GM03348 (cell line): ENCODE data around the gene NOC2L.
"Not testable (repeated sequence)": the region's sequence is repeated elsewhere in the genome, so short reads cannot be mapped to it uniquely, and the experiment has no call there.

Experiments used
- DNase-seq: peaks from one replicate; pipeline ENCODE4 v3.0.0; 2012; ENCODE audit warnings: low spot score

The NOC2L gene

DNA sequence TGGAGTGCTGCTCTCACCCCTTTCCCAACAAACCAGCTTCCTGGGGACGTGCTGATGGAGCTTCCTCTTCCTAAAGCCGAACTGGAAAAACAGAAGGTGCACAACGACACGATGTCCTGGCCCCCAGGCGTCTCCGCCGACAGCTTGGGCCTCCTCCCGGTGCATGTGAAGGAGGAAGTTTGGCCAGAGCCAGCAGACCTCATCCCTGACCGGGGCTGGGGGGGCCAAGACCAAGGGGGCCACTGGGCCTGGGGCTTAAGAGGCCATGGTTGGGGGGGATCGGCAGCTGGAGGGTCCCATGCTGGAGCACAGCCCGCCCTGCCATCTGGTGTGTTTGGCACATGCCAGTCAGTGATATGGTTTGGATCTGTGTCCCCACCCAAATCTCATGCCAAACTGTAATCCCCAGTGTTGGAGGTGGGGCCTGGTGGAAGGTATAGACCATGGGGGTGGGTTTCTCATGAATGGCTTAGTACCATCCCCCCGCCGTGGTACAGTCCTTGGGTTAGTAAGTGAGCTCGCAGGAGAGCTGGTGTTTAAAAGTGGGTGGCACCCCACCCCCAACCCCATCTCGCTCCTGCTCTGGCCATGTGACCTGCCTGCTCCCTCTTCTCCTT lies 34.4 kb upstream of the NOC2L start:
- DNase-seq = no peak

- DNase-seq = no peak
These were observed 33.3 kb upstream of the NOC2L start for GRCh38 chr1:992362-992761.

DNA sequence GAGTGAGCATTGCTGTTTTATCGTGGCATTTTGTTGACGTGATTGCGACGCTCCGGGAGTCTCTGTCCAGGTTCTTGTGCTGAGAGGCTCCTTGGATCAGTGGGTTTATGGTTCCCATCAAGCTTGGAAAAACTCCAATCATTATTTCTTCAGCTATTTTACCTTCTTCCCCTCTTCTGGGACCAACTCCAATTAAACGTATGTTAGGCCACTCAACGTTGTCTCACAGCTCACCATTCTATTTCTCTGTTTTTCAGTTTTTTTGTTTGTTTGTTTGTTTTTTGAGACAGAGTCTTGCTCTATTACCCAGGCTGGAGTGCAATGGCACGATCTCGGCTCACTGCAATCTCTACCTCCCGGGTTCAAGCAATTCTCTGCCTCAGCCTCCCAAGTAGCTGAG lies 32.8 kb upstream of the NOC2L start:
- DNase-seq = no peak

DNA sequence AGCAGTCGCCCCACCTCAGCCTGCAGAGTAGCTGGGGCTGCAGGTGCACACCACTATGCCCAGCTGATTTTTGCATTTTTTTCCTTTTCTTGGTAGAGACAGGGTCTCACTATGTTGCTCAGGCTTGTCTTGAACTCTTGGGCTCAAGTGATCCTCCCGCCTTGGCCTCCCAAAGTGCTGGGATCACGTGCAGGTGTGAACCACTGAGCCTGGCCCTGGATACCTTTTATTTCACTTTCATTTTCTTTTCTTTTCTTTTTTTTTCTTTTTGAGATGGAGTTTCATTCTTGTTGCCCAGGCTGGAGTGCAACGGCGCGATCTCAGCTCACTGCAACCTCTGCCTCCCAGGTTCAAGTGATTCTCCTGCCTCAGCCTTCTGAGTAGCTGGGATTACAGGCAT lies 32.2 kb upstream of the NOC2L start:
- not testable (repeated sequence) for DNase-seq

GRCh38 chr1:988061-988460 lies 29.0 kb upstream of the NOC2L start:
- DNase-seq = not testable (repeated sequence)

DNA sequence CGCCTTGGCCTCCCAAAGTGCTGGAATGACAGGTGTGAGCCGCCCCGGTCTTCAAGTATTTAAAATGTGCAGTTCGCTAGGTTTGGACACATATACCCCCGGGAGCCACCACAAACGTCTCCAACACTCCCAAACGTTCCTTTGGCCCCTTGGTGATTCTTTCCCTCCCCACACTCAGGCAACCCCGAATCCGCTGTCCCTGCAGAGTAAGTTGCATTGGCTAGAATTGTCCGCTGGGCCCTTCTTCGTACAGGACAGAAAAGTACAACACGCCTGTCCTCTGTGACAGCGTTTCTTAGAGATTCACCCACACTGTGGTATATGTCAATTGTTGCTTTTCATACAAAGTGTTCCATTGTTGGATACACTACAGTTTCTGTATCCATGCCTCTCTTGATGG lies 26.1 kb upstream of the NOC2L start:
- no peak for DNase-seq

GRCh38 chr1:984476-984814 lies 25.4 kb upstream of the NOC2L start:
- DNase-seq = no peak

- DNase-seq = peak; percentile 89
These were observed 24.9 kb upstream of the NOC2L start for GRCh38 chr1:983798-984475.

DNA sequence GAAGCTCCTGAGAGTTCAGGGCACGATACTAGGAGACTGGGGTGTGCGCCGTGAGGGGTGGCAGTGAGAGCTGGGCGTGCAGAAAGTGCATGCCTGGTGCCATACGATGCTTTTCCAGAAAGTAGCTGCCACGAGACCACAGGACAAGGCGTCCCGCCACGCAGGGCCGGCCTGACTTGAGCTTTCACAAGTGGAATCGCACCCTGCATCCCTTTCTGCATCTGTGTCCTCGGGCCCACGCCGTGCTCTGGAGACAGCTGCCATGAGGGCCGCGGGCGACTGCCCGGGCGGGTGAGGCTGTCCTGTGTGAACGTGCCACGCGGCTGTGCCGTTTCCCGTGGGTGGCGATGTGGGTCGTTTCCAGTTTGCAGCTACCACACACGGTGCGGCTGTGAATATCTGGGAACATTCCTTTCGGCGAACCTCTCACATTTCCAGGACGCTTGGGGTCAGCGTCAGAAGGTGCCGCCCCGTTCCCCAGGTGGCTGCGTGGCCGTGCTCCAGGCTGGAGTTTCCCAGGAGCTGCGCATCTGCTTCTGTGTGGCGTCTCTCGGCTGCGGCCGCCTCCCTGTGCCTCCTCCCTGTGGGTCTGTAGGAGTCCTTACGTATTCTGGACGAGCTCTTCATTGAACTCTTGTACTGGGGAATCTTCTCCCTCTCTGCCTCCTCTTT lies 23.8 kb upstream of the NOC2L start:
- DNase-seq = no peak

- no peak for DNase-seq
These were observed 23.0 kb upstream of the NOC2L start, which contains the start of gene PERM1 for GRCh38 chr1:981955-982558. Gene PERM1 (minus strand): TSS chr1:982093. CDS start chr1:981029, 1,064 bp downstream.

DNA sequence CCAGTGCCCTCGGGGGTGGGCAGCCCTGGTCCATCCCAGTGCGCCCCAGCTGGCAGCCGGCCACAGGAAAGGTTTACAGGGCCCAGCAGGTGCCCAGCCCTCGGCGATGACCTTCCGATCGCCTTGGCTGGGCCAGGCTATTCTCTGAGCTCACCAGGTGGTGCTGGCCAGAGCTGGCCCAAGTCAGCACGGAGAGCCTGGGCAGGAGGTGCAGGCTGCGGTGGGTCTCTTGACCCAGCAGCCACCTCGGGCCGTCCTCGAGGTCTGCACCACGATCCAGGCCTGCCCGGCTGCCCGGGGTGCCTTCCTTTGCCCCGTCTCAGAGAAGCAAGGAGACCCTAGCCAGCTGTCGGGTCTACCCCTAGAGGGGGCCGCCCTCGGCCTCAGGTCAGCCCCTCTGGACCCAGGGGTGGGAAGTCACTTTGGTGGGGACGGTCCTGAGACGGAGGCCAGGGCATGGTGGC lies 22.5 kb upstream of the NOC2L start:
- no peak for DNase-seq

DNA sequence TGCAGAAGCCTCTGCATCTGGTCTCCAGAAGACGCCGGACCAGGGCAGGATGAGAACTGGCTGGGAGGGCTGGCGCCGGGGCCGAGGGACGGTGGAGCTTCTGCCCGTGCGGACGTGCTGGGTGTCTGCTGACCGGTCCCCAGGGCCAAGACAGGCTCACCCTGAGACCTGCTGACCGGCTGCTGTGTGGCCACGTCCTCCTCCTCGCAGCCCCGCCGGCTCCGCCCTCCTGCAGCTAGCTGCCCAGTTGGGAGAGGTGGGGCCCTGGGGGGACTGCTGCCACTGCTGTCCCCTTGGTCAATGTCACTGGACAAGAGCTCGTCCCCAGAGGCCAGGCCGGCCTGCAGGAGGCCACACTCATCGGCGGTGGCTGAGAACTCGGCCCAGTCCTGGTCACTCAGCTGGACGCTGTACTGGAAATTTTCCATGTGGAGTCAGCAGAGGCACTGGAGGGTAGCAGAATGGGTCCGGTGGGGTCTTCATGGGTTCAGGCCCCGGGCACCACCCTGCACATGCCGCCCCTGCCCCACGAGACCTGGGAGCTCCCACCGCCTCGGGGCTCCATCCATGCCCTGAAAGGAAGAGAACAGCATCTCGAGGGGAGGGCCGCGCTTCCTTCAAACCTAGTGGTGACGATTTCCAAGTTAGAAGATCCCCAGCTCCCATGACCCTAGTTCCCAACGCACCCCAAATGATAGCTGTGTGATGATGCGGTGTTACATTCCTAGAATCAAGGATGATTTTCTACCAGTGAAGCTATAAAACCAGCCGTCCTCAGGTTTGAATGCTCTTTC lies 21.7 kb upstream of the NOC2L start:
- DNase-seq = no peak

DNA sequence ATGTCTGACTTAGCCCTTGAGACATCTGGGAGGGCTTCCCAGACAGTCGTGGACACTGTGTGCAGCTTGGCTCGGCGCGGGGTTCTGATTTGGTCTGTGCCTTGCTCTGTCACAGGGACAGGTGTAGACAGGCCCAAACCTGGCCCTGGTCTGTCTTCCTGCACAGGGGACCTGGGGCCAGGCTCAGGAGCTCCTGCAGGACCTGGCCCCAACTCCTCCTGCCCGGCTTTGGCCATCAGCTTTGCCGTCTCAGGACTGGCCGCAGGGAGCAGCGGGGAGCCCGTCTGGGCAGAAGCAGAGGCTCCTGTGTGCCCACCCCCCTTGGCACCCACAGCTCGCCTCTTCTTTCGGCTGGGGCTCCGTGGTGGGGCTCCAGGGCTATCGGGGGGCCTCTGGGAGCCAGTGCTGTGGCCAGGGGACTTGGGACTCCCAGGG lies 21.1 kb upstream of the NOC2L start:
- DNase-seq = no peak

GRCh38 chr1:979744-980072 lies 20.7 kb upstream of the NOC2L start:
- DNase-seq = no peak

DNA sequence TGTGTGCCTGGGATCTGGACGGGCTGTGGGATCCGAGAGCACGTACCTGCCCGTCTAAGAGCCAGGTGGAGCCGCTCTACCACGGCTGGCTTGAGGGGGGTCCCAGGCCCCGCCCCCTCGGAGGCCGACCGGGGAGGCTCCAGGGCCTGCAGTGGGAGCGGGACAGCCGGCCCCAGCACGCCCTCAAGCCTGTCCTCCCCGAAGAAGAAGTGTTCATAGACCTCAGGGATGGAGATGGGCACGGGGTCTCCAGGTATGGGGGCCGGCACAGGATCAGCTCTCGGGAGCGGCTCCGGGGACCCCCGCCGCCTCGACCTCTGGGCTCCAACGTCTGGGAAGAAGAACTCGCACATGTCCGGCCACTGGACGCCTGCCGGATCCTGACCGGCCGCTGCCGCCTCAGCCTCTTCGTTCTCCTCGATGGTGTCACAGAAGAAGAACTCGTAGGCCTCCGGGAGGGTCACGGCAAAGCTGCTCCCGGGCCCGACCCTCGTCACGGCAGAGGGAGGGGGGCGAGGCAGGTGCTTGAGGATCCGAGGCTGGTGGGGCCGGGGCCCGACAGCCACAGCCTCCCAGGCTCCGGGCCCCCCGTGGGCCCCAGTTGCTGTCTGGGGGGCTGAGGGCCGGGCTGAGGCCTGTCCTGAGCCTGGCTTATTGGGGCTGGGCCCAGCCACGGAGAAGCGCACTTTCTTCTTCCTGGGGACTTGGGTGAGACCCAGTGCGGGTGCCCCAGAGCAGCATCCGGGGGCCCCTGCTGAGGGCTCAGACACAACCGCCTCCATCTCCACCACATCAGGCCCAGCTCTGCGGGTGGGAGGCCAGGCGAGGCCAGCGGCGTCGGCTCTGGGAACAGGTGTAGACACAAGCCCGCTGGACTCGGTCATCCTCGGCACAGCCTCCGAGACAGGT lies 20.0 kb upstream of the NOC2L start:
- no peak for DNase-seq

DNA sequence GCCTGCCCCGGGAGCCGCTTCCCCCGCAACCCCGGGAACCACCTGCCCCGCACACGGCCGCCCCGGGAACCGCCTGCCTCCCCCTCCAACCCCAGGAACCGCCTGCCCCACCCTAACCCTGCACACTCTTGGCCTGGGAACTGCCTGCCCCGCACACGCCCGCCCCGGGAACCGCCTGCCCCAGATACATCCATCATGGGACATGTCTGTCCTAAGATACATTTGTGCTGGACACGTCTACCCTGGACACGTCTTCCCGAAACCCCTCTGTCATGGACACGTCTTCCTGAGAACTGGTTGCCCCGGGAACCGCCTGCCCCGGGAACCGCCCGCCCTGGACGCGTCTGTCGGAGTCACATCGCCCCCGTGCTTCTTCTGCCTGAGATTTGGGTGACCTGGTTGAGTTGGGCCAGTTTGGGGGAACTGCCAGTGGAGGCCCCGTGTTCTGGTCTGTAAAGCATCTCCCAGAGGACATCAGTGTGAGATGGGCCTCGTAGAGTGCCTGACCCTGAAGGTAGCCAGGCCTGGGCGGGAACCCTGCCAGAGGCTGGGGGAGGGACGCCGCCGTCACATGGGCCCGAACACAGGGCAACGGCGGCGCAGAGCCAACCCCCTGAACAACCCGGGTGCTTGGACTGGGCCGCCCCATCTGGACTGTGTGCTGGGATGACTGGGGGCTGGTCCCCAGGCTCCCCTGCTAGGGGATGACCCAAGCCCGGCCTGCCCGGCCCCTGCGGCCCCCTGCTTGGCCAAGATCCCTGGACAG lies 19.2 kb upstream of the NOC2L start:
- no peak for DNase-seq

DNA sequence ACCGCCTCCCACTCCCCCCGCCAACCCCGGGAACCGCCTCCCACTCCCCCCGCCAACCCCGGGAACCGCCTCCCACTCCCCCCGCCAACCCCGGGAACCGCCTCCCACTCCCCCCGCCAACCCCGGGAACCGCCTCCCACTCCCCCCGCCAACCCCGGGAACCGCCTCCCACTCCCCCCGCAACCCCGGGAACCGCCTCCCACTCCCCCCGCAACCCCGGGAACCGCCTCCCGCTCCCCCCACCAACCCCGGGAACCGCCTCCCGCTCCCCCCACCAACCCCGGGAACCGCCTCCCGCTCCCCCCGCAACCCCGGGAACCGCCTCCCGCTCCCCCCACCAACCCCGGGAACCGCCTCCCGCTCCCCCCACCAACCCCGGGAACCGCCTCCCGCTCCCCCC lies 17.7 kb upstream of the NOC2L start:
- DNase-seq = not testable (repeated sequence)

GRCh38 chr1:975896-976683 lies 17.0 kb upstream of the NOC2L start:
- peak; percentile 90 for DNase-seq

GRCh38 chr1:975365-975764 lies 16.3 kb upstream of the NOC2L start:
- no peak for DNase-seq
